GM23338 (cell line): Measurements from ENCODE around the gene ALDH9A1. TPM values are rescaled to one million over a fixed set of nuclear protein-coding genes. Genes with fewer than 3 reads are reported as not detected.
A peak's percentile ranks its signal among the peaks of the same experiment; 100 is the strongest.

ENCODE experiments used
- ATAC-seq: fragments of 200-7000 bp; cut with Tn5 transposase; 3 replicates; pipeline ENCODE4 v1.9.1; 2020
- DNase-seq: peaks from one replicate; pipeline ENCODE4 v3.0.0-alpha.2; 2015; ENCODE audit warnings: low spot score
- H2AFZ ChIP-seq: fragments of 200-600 bp; sonication (generic); 2 replicates; pipeline ENCODE4 v1.8.0; 2016; ENCODE audit warnings: antibody characterized with exemption, mild to moderate bottlenecking, moderate library complexity
- H3F3A ChIP-seq: fragments of 200-600 bp; sonication (generic); replicated peaks from 2 replicates; pipeline ENCODE4 v1.8.0; 2017; ENCODE audit warnings: antibody characterized with exemption, mixed run types, low read depth
- H3K27ac ChIP-seq: fragments of 200-600 bp; sonication (generic); 2 replicates; pipeline ENCODE4 v1.6.1; 2016; ENCODE audit warnings: low read depth
- H3K27me3 ChIP-seq: fragments of 200-600 bp; sonication (generic); 2 replicates; pipeline ENCODE4 v1.8.0; 2016; ENCODE audit warnings: mild to moderate bottlenecking, mixed run types, moderate library complexity; ENCODE audit not compliant: insufficient read depth
- H3K36me3 ChIP-seq: fragments of 200-600 bp; sonication (generic); 2 replicates; pipeline ENCODE4 v1.8.0; 2016; ENCODE audit warnings: mild to moderate bottlenecking; ENCODE audit not compliant: insufficient read depth
- H3K4me1 ChIP-seq: fragments of 200-600 bp; sonication (generic); 2 replicates; pipeline ENCODE4 v1.8.0; 2016; ENCODE audit warnings: mild to moderate bottlenecking, moderate library complexity; ENCODE audit not compliant: insufficient read depth
- H3K4me2 ChIP-seq: fragments of 200-600 bp; sonication (generic); 2 replicates; pipeline ENCODE4 v1.7.1; 2017; ENCODE audit warnings: mixed run types
- H3K4me3 ChIP-seq: fragments of 200-600 bp; sonication (generic); 2 replicates; pipeline ENCODE4 v1.6.1; 2016; ENCODE audit warnings: mixed run types
- H3K79me2 ChIP-seq: fragments of 200-600 bp; sonication (generic); replicated peaks from 2 replicates; pipeline ENCODE4 v1.8.0; 2017; ENCODE audit warnings: mild to moderate bottlenecking; ENCODE audit not compliant: insufficient read depth
- H3K9me2 ChIP-seq: fragments of 200-600 bp; sonication (generic); 2 replicates; pipeline ENCODE4 v1.8.0; 2017; ENCODE audit not compliant: insufficient read depth
- H4K20me1 ChIP-seq: fragments of 200-600 bp; sonication (generic); replicated peaks from 2 replicates; pipeline ENCODE4 v1.8.0; 2017; ENCODE audit warnings: mild to moderate bottlenecking; ENCODE audit not compliant: insufficient read depth
- H3K27ac Mint-ChIP-seq: 2 replicates; pipeline ENCODE4 v1.8.0; 2020; ENCODE audit warnings: inconsistent platforms, mild to moderate bottlenecking, moderate library complexity, mixed read lengths
- H3K27me3 Mint-ChIP-seq: 3 replicates; pipeline ENCODE4 v1.8.0; 2022; ENCODE audit warnings: low read depth, mild to moderate bottlenecking, moderate library complexity, mixed read lengths, inconsistent platforms; ENCODE audit not compliant: insufficient read depth, poor library complexity
- H3K36me3 Mint-ChIP-seq: 3 replicates; pipeline ENCODE4 v1.8.0; 2021; ENCODE audit warnings: low read depth, mild to moderate bottlenecking, inconsistent platforms, moderate library complexity, mixed read lengths
- H3K4me1 Mint-ChIP-seq: 3 replicates; pipeline ENCODE4 v1.8.0; 2020; ENCODE audit warnings: mild to moderate bottlenecking, inconsistent platforms, mixed read lengths
- H3K4me3 Mint-ChIP-seq: 3 replicates; pipeline ENCODE4 v1.8.0; 2021; ENCODE audit warnings: moderate library complexity, mild to moderate bottlenecking, inconsistent platforms, mixed read lengths
- H3K9me3 Mint-ChIP-seq: 3 replicates; pipeline ENCODE4 v1.8.0; 2020; ENCODE audit warnings: moderate library complexity, mild to moderate bottlenecking, inconsistent platforms, mixed read lengths
- CREB1 ChIP-seq: fragments of 250-450 bp; sonication (Bioruptor Pico); IDR thresholded peaks from 2 replicates; pipeline ENCODE4 v1.5.0; 2020; ENCODE audit warnings: low read depth, mild to moderate bottlenecking, moderate library complexity
- CTCF ChIP-seq, 2 experiments: fragments of 200-600 bp in 1 of 2; sonication (generic) in 1 of 2; conservative IDR thresholded peaks; 2 replicates each; pipeline versions ENCODE4 v1.5.1 to v1.6.1; 2016 to 2017; ENCODE audit warnings: antibody characterized with exemption in 2 of 2, low read depth in 2 of 2, mild to moderate bottlenecking in 2 of 2, moderate library complexity in 1 of 2
- ETS1 ChIP-seq: IDR thresholded peaks from 2 replicates; pipeline ENCODE4 v1.6.1; 2016; ENCODE audit warnings: antibody characterized with exemption
- EZH2 ChIP-seq: fragments of 200-600 bp; sonication (generic); IDR thresholded peaks from one replicate; pipeline ENCODE4 v1.8.0; 2017; ENCODE audit warnings: antibody characterized with exemption, mild to moderate bottlenecking, low read depth; ENCODE audit not compliant: unreplicated experiment
- EZH2phosphoT487 ChIP-seq: fragments of 200-600 bp; sonication (generic); IDR thresholded peaks from one replicate; pipeline ENCODE4 v1.8.1; 2018; ENCODE audit warnings: antibody characterized with exemption; ENCODE audit not compliant: unreplicated experiment
- JUNB ChIP-seq: IDR thresholded peaks from one replicate; pipeline ENCODE4 v1.6.1; 2016; ENCODE audit warnings: antibody characterized with exemption; ENCODE audit not compliant: unreplicated experiment
- NANOG ChIP-seq: IDR thresholded peaks from 2 replicates; pipeline ENCODE4 v1.6.1; 2016; ENCODE audit warnings: antibody characterized with exemption, borderline replicate concordance
- POLR2AphosphoS5 ChIP-seq: IDR thresholded peaks from 2 replicates; pipeline ENCODE4 v1.6.1; 2016; ENCODE audit warnings: antibody characterized with exemption, low read depth
- REST ChIP-seq: IDR thresholded peaks from one replicate; pipeline ENCODE4 v1.6.1; 2018; ENCODE audit warnings: antibody characterized with exemption; ENCODE audit not compliant: unreplicated experiment
- STAT1 ChIP-seq: IDR thresholded peaks from one replicate; pipeline ENCODE4 v1.6.1; 2016; ENCODE audit warnings: antibody characterized with exemption; ENCODE audit not compliant: unreplicated experiment
- ZNF114 ChIP-seq: fragments of 250-450 bp; sonication (Bioruptor Pico); IDR thresholded peaks from 2 replicates; pipeline ENCODE4 v1.5.0; 2020; ENCODE audit warnings: mild to moderate bottlenecking, moderate library complexity
- ZNF331 ChIP-seq: fragments of 250-450 bp; sonication (Bioruptor Pico); IDR thresholded peaks from 2 replicates; pipeline ENCODE4 v1.5.0; 2020; ENCODE audit warnings: low read depth, mild to moderate bottlenecking, moderate library complexity
- ZNF462 ChIP-seq: fragments of 250-450 bp; sonication (Bioruptor Pico); IDR thresholded peaks from 2 replicates; pipeline ENCODE4 v1.5.0; 2020; ENCODE audit warnings: mild to moderate bottlenecking, moderate library complexity
- polyA plus RNA-seq: library from polyadenylated mRNA; unstranded; fragments of >200 nt; fragmentation: Nextera tagmentation; extraction: Ambion mirVana; gene quantifications from 2 replicates; pipeline ENCODE4 v1.2.1, GENCODE V29; 2016
- total RNA-seq: library from RNA; depleted of rRNA; stranded (reverse); fragments of >200 nt; shearing (Covaris generic); gene quantifications from 2 replicates; pipeline ENCODE4 v1.2.3, GENCODE V29; 2014

Gene ALDH9A1
- total and polyA plus RNA-seq, 2 experiments from 2014 or later, result 50.6 to 59.2 TPM

- Mint-ChIP-seq H3K9me3 (no peaks in the 10 kb centered on the region), H3K4me3 (no peak overlapping the region), H3K36me3 (peaks cover 12% of the 10 kb centered on the region), H3K27me3 (no peaks in the 10 kb centered on the region), H3K4me1 (peaks cover 5% of the 10 kb centered on the region; the same call in 2 of the 3 replicates), H3K27ac (0 out of 2 replicates have a peak overlapping the region, but pooled peaks have one; percentile 40)
- H2AFZ ChIP-seq, result no peak overlapping the region
- DNase-seq, result peak; percentile 24
- no peaks in the 10 kb centered on the region for H3K9me2 ChIP-seq
- H3K27me3 ChIP-seq, result no peaks in the 10 kb centered on the region
- H3K27ac ChIP-seq, result no peak overlapping the region
- ATAC-seq, result peak; percentile 39; the same call in 2 of the 3 replicates
- H4K20me1 ChIP-seq, result peaks cover 12% of the 10 kb centered on the region; the same call in 1 of the 2 replicates
- TF ChIP-seq ZNF114 (CRISPR knock-in tag) (no peak), JUNB (no peak), ETS1 (no peak), CREB1 (no peak), EZH2phosphoT487 (no peak), REST (no peak), ZNF331 (no peak), POLR2AphosphoS5 (no peak), STAT1 (no peak), ZNF462 (CRISPR knock-in tag) (no peak), CTCF (conservative IDR thresholded peaks at IDR 0.05; ENCODE audit: low read depth in 2 of 2) (no peak), EZH2 (no peak), NANOG (no peak)
- H3K4me2 ChIP-seq, result no peak overlapping the region
- H3K4me3 ChIP-seq, result no peak overlapping the region
- peaks cover 13% of the 10 kb centered on the region for H3K36me3 ChIP-seq
- H3F3A ChIP-seq, result no peaks in the 10 kb centered on the region
- peaks cover 20% of the 10 kb centered on the region for H3K79me2 ChIP-seq
- 0 out of 2 replicates have a peak, but pooled peaks cover 5% of the 10 kb centered on the region for H3K4me1 ChIP-seq
Measured at GRCh38 chr1:165648919-165649572, 49.3 kb downstream of the ALDH9A1 start.
